Suppressor macrophage treated with lipopolysaccharide for 1 hour (primary cell): Measurements from ENCODE around the gene ETV6.

Experiments used
- DNase-seq, 3 donors: peaks; one replicate each; pipeline ENCODE4 v3.0.0-alpha.2; 2020 to 2022

ETV6 gene

DNA sequence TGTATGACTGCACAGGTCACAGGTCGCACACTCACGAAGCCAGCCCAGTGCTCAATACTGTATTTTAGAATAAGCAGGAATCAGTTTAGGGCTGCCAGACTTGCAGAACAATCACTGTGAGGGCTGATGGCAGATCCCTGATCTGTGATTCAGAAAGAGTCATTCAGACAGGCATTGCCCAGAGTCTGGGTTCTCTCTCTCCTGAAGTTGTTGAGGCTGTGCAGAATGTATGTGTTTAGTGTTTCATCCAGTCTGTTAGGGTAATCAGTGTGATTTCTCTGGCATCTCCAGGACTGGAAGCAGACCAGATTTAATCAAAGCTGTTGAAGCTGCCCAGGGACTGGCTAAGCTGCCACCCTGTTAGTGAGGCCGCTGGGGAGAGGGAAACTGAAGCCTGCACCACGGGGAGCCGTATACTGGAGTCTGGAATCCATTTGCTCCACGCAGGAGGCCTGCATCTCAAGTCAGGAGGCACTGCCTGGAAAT is 69.3 kb downstream of the ETV6 start:
- DNase-seq: peak in 2 of 3 donors; percentile 47 to 56

DNA sequence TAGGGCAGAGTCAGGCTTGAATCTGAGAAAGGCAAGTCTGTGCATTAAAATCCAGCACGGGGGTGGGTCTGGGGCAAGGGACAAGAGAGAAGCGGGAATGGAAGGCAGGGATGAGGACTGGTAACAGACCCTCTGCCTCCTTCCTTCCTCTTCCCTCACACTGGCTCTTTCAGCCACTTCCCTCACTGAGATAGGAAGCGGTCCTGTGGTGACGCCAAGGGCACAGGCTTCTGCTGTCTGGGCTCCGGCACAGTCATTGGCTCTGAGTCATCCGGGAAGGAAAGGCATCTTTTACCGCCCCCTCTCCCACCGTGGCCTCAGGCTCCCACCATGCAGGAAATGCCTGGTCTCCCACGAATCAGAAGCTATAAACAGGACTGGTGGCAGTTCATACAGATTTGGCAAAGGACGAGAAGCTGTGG is 70.2 kb downstream of the ETV6 start:
- peak; percentile 94 to 97 (median 96) for DNase-seq

DNA sequence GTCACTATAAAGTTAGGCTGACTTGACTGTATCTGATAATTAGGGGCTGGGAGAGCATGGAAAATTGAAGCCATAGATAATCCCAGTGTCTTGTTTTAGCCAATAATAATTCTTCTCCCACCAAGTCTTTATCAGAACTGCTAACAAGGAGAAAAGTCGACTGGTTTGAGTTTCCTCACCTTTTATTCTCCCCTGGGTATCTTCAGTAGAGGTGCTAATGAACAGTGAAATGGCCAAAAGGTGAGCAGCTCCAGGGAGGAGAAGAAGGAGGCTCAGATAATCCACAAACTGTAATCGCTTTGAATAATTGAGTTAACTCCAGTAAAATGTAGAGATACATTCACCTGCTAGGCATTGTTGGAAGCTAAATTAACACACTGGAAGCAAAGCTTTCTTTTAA is 72.6 kb downstream of the ETV6 start:
- no peak for DNase-seq

DNA sequence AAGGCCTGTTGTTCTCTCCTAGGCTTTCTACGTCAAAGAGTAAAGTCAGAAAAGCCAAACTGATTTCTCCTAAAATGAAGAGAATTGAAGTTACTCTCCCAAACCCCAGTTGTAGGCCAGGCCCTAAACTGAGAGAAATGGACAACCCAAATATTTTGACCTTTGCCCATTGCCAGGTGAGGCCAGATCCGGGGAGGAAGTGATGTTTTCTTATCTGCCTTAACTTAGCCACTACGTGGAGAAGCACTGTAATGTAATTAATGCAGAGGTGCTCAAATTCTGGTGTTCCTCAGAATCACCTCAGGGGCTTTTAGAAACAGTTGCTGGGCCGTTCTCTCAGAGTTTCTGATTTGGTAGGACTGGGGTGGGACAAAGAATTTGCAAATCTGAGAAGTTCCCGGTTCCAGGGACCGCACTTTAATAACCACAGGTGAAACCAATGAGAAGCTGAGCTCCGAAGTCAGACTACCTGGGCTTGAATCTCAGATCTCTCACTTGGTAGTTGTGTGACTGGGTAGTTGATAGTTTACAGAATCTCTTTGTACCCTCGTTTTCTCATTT is 73.2 kb downstream of the ETV6 start:
- DNase-seq: no peak

GRCh38 chr12:11723993-11724392 is 74.5 kb downstream of the ETV6 start:
- no peak for DNase-seq

DNA sequence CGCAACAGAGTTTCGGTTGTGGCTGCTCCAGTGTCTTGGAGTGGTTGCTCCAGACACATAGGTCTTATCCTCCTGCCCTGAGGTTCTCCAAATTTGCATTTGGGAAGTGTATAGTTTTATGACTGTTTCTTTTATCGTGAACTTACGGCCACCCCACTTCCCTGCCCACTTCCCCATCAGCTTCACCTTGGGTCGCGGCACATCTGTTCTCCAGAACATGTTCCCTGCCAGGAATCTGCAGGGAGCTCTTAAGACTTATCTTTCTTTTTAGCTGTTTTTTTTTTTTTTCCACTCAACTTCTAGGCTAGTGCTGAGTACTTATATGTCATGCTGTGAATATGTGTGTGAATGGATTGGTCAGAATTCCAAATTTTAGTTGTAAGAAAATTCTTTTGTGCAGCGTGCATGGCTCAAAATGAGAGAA is 75.4 kb downstream of the ETV6 start:
- peak in 1 of 3 donors; percentile 43 for DNase-seq

DNA sequence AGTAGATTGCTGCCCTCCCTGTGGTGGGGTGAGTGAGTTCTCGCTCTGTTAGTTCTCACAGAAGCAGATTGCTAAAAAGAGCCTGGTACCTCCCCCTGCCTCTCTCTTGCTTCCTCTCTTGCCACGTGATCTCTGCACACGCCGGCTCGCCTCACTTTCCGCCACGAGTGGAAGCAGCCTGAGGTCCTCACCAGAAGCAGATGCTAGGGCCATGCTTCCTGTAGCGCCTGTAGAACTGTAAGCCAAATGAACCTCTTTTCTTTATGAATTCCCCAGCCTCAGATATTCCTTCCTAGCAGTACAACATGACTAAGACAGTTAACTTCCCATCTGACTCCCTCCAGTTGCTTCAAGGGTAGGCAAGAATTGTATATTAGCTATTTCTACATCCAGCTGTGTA is 76.2 kb downstream of the ETV6 start:
- DNase-seq: peak; percentile 44 to 64 (median 60)

- no peak for DNase-seq
These were observed 77.2 kb downstream of the ETV6 start for GRCh38 chr12:11726659-11727058.

DNA sequence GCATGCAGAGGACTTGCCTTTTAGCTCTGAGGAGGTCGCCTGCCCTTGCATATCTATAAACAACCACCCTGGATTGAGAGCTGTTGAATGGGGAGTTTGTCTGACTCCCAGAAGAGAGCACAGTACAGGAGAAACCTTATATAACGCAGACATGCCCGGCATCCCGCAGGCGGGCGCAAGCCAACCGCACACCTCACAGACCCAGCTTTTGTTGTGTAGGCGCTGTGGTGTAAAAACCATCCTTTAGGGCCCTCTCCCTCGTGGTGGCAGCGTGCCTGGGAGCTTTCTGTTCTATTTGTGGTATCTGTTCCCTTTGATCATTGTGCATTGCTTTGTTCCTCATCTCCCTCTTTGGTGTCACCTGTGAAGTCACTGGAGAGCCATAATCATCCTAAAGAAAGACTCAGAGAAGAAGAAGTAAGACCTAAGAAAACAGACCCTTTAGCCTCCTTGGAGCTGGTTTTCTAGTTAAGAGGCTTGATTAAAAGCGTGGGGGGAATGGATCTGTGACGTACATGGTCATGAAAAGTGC is 77.7 kb downstream of the ETV6 start:
- no peak for DNase-seq

DNA sequence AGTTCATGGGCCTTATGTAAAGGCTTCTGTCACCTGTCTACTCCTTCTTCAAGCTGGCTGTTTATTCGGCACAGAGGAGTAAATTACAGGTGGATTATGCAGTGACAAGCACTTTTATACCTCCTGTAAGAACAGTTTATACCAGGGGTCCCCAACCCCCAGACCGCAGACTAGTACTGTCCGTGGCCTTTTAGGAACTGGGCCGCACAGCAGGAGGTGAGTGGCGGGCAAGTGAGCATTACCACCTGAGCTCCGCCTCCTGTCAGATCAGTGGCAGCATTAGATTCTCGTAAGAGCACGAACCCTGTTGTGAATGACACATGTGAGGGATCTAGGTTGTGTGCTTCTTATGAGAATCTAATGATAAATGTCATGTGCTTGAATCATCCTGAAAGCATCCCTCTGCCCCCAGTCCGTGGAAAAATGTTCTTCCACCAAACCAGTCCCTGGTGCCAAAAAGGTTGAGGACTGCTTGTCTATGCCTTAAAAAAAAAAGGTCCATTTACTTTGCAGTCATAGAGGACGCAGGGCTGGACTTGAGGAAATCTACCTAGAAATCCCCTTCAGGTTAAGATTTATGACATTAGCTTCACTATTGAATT is 78.8 kb downstream of the ETV6 start:
- no peak for DNase-seq

DNA sequence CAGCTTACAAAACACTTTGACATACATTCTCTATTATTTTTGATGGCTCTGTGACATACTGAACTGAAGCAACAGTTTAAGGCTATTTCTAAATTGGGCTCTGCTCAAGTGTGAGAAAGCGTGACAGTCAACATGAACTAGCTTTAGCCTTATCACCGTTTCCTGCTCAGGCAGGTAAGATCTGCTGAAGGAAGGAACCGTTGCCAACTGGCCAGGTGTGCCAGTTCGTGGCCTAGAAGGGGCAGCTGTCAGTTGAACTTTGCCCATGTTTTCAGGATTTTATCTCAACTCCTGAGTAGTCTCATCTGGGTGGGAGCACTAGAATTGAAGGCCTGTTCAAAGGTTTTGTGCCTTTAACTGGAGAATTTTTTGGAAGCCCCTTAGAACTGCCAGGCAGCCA is 79.5 kb downstream of the ETV6 start:
- no peak for DNase-seq

- DNase-seq: peak in 1 of 3 donors; percentile 59
These were observed 80.1 kb downstream of the ETV6 start for GRCh38 chr12:11729439-11730150.

DNA sequence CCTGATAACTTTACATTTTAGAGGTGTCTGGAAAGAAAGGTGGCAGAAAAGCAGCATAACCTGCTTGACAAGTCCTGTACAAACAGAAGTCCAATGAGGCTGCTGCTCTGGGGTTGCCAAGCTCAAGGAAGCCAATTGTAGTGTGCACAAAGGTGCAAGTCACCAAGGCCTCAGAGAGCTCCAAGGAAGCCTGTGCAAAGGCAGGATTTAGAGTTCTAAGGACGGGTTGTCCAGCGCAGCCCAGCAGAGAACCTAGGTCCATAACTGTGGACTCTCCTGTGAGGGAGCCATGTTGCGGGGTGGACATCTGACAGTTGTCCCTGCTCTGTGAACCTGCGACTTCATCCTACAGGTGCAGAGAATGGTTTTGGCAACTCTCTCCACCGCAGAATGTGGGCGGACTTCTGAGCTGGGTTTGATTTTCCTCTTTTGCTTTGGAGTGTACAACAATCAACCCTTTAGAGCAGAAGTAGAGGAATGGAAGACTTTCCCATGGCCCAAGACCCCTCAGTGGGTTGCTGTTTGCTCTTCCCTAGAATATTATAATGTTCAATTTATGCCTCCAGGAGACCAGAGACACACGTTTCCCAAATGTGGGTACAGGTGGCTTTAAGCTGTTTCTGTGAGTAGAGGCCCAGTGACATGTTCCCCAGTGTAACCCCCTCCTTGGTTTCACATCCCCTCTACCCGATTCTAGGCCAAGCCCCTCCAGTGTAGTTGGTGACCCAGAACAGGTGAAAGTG is 81.0 kb downstream of the ETV6 start:
- no peak for DNase-seq

- DNase-seq: no peak
These were observed 81.5 kb downstream of the ETV6 start for GRCh38 chr12:11731042-11731357.

- DNase-seq: peak; percentile 42 to 71 (median 58)
These were observed 82.0 kb downstream of the ETV6 start for GRCh38 chr12:11731455-11731854.

DNA sequence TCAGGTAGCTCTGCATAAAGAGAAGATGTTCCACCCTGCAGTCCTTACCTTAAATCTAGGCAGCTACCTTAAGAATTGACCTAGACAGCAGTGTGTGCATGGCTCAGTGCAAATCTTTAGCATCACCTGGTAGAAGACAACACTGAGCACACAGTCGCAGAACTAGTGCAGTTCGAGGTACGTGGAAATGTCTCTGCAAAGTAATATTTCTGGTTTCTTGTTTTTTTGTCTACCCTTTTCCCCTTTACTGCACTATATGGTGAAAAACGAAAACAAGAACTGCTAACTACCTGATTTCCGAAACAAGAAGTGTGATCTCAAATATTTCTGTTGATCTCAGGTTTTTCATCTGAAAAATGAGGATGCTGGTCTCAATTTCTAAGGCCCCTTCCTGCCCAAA is 82.5 kb downstream of the ETV6 start:
- DNase-seq: no peak

GRCh38 chr12:11732715-11733114 is 83.2 kb downstream of the ETV6 start:
- peak in 1 of 3 donors; percentile 45 for DNase-seq

GRCh38 chr12:11734580-11735180 is 85.2 kb downstream of the ETV6 start:
- peak in 1 of 3 donors; percentile 28 for DNase-seq

GRCh38 chr12:11738450-11738849 is 89.0 kb downstream of the ETV6 start:
- no peak for DNase-seq

- DNase-seq: peak in 2 of 3 donors; percentile 37 to 48
These were observed 90.6 kb downstream of the ETV6 start for GRCh38 chr12:11739980-11740577.

GRCh38 chr12:11741434-11742092 is 92.1 kb downstream of the ETV6 start:
- DNase-seq: peak in 1 of 3 donors; percentile 44
